IPS DF 19.7 (cell line): ENCODE results near the gene FMN1.

ENCODE experiments used
- DNase-seq: peaks from one replicate; pipeline ENCODE4 v3.0.0-alpha.2; 2013; ENCODE audit warnings: low read depth, low spot score

Gene FMN1

DNA sequence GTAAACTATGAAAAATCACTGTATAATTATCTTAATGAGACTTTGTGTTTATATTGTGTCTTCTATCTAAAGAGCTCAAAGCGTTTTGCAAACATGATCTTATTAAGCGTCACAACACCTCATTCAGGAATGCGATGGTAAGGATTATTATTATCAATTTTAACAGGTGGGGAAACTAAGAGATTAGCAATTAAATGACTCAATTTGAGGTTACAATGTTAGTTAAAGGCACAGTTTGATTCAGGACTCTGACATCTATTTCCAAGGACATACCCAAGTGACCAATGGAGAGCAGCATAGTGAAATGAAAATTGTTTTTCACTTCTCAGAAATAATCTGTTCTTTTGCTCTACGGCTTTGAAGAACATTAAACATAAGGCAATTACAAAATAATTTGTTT, 74.6 kb downstream of the FMN1 start:
- no peak for DNase-seq

DNA sequence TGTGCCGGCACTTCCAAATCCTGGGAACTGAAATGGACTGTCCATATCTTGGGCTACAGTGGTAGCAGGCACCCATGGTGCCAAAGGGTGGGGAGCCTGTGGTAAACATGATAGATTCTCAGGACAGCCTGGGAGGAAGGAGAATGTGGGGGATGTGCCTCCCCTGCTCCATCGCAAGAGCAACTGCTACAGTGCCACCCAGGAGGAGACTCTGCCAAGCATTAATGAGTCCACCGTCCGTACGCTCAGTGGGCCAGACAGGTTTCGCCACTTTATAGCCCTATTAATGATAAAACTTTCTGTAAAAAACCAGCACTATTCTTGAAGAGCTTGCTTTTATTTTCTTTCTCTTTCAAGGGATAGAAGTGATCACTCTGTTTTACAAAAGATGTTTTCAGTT, 75.2 kb downstream of the FMN1 start:
- no peak for DNase-seq

DNA sequence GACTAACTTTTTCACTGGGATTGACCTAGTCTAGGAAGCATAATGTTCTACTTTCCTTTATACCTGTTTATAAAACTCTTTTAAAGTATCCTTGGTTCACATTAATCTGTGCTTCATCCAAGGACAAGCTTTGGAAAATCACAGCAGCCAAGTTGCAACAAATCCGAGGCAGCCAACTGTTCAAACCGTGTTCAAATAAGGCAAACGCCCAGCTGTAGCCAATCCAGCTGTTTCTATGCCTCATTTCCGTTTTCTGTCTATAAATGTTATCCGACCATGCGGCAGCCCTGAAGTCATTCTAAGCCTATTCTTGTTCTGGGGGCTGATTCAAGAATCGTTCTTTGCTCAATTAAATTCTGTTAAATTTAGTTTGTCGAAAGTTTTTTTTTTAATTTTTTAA, 78.3 kb downstream of the FMN1 start:
- no peak for DNase-seq

DNA sequence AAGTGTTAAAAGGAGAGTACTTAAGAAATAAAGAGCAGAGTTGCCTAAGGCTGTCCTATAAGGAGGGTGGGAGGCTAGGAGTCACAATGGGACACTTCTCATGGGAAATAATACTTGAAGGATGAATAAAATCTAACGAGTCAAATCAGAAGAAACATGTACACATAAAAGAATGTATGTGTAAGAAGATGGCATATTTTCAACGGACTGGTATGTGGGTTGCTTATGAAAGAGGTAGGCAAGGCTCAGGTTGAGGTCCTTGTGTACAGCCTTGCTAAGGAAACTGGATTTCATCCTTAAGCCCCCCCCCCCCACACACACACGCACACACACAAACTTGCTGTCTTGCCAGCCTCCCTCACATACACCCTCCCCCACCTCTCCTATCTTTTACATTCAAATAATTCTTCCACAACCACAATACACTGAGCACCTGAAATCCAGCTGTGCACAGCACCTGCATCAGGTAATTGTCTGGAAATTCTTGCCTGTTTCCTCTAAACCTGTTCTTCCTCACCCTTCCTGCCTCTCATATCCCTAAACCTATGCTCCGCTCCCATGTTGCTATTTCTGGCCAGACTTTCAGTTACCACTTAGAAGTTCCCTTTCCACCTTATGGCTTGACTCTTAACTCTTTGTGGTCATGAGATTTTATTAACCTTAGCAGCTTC, 79.2 kb downstream of the FMN1 start:
- no peak for DNase-seq

DNA sequence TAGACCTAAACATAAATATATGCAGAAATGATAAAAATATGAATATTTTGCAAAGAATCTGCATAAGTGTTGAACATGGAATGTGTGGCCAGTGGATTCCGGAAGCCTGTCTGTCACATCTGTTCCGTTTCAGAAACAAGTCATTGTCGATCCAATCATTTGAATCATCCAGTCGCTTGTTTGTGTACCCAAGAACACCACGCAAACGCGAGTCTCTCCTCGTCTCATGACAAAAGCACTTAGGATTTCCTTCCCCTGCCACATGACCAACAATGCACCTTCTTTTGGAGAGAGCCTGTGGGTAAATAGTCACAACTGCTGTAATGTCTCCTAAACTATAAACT, 80.2 kb downstream of the FMN1 start:
- no peak for DNase-seq

DNA sequence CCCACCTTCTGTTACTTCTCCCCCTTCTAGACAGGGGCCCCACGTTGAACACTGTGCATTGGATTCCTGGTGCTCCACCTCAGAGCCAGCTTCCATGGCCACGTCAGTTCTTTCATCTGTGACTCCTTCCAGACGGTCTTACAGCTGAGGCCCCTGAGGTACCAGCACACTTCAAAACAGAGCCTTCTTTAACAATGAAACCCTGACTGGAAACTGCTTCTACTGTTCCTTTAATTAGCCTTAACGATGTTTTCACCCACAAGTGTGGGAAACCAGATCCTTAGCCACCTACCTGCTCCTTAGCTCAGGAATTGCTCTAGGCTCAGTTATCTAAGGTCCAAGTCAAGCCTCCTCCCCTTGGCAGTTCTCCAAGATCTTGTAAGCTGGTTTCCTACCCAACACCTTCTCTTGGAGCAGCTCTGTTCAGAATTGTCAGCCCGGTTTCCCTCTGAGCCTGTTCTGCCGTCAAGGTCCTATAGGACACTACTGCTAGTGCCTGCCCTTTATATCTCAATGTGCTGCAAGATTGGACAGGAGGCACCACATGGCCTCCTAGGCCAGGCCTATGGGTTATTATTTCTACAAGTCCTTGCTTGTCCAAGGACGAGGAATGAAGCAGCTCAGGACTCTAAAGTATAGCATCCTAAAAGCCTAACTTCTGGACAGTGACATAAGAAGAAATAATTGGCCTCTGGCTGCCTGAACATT, 80.7 kb downstream of the FMN1 start:
- DNase-seq, result no peak

DNA sequence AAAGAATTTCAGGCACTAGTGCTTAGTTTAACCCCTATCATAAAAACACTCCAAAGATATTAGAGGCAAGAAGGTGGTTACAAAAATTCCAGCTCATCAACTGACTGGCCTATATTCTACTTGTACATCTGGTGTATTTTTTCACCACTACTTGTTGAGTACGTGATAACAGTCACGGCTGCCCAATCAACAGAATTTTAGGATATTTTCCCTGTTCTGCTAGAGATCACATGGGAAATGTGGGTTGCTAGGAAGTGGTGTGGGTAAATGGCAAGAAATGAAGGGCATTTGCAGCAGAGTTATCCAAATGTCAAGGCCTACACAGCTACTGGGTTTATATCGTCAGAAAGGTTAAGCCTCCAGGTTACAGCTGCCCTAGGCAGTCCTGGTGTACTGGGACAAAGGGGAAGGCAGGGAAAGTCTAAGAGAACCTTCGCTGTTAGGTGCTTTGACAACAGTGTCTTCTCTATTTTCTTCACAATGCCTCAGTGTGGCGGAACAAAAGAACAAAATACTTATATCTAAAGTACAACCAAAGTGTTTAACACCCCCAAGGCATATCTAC, 81.9 kb downstream of the FMN1 start:
- no peak for DNase-seq

DNA sequence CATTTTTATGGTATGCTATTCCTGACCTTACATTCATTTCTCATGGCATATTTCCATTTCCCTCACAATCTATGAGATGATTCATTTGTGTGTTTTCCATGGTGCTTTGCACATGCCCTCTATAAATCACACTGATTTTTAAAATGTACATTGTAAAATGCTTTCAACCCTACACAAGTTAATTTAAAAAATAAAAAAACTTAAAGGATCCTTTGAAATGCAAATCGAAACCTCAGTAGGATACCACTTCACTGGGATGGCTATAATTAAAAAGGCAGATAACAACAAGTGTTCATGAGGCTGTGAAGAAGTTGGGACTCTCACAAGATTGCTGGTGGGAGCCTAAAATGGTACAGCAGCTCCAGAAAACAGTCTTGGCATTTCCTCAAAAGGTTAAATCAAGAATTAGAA, 83.5 kb downstream of the FMN1 start:
- DNase-seq, result no peak

DNA sequence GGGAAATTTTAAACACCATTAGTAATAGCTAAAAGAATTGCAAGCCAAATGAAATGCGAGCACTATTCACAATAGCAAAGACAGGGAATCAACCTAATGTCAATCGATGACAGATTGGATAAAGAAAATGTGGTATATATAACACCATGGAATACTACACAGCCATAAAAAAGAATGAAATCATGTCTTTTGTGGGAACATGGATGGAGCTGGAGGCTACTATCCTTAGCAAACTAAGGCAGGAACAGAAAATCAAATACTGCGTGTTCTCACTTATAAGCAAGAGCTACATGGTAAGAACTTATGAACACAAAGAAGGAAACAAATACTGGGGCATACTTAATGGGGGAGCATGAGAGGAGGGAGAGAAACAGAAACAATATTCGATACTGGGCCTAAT, 85.2 kb downstream of the FMN1 start:
- no peak for DNase-seq

DNA sequence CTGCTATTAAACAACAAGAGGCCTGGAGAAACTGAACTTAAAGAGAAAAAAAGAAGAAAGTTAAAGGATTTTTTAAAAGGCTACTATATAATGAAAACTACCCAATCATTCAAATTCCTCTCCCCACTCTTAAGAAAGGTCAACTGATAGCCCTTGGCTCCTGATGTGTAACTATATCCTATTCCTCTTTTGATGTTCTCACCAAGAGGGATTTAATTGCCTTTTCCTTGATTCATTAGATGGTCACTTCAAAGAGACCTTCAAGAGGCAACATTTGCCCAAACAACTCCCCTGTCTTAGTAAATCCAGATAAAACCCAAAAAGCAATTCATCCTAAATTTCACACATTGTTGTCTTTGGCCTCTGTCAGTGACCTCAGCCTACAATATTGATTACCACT, 86.0 kb downstream of the FMN1 start:
- no peak for DNase-seq

DNA sequence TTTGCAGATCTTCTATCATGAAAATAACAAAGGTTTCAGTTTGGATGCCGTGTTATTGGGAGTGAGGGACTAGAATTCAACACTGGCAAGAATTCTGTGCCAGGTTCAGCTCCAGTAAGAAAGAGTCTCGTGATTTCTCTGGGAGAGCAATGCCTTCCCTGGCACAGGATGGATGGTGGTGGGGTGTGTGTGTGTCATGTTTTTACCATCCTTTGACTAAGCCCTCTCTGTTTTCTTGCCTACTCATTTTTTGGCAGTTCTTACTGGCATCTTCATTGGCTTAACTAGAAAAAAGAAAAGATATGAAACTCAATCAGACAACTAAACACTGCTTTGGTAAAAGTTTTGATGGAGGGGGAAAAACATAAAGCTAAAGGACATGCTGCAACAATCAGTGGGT, 86.6 kb downstream of the FMN1 start:
- DNase-seq, result no peak

DNA sequence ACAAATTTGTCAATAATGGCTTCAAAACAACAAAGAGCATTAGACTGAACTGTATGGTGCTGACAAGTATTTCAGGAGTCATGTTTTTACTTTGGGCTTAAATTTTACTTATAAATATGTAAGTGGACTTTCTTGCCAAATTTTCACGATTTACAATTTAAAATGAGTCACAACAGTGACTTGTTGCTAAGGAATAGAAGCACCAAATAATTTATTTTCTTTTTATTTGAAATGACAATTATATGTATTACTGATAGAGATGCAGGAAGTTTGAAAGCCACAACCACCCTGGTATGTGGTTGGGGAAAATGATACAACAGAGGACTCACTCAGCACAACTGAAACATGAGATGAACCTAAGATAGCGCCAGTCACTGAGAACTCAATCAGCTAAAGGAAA, 90.3 kb downstream of the FMN1 start:
- DNase-seq, result no peak

DNA sequence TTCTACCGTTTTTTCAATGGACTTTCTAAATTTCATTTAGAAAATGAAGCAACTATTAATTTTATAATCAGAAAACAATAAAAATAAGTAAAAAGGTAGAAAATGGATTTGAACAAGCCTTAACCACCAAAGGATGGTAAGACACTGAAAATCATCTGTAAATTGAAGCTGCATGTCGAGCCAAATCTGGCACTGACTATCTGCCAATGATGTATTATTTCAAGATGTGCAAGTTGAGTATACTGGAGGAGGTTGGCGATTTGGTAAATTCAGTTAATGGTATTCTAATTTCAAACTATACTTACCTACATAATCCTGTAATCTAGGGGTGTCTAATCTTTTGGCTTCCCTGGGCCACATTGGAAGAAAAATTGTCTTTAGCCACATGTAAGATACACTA, 93.5 kb downstream of the FMN1 start:
- no peak for DNase-seq

DNA sequence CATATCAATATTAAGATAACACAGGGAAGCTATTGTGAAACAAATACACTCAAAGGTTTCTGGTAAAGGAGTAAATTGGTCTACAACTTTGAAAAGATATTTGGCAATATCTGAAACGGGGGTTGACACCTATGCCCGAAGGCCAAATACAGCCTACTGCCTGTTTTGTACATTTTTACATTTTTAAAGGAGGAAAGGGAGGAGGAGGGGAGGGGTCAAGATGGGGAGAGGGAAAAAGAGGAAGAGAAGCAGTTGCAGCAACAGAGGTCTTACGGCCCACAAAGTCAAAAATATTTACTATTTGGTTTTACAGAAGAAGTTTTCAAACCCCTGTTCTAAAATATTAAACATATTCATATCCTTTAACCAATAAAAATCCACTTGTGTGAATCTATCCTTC, 94.2 kb downstream of the FMN1 start:
- DNase-seq, result no peak

DNA sequence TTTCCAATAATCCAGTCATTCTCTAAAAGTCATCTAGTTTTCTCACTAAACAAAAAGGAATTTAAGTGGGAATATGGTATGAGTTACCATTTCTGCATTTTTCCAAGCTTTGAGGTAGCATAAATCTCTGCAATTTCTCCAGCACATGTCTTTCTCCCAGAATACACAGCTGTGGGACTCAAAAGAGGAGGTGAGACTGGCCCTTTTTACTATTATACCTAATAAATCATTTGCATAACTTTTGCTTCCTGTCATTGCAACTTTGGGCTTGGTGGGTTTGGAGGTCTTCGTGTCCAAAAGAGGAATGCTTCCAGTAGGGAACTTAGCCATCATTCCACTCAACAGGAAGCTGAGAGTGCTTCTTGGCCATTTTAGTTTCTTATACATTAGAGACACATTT, 94.8 kb downstream of the FMN1 start:
- DNase-seq, result no peak

DNA sequence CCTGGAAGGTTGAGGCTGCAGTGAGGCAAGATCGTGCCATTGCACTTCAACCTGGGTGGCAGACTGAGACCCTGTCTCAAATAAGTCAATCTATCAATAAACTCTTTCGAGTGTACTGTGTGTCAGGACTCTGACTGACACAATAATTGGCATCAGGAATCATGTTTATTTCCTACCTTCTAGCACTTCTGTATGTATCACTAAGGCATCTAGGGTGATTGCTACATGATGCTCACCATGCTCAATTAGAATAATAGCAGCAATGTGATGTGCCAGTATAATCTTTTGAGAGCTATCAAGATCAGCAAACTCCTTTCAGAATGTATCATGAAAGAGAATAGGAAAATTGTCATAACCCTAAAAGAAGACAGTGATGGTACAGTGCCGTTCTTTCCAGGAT, 95.3 kb downstream of the FMN1 start:
- DNase-seq, result no peak

DNA sequence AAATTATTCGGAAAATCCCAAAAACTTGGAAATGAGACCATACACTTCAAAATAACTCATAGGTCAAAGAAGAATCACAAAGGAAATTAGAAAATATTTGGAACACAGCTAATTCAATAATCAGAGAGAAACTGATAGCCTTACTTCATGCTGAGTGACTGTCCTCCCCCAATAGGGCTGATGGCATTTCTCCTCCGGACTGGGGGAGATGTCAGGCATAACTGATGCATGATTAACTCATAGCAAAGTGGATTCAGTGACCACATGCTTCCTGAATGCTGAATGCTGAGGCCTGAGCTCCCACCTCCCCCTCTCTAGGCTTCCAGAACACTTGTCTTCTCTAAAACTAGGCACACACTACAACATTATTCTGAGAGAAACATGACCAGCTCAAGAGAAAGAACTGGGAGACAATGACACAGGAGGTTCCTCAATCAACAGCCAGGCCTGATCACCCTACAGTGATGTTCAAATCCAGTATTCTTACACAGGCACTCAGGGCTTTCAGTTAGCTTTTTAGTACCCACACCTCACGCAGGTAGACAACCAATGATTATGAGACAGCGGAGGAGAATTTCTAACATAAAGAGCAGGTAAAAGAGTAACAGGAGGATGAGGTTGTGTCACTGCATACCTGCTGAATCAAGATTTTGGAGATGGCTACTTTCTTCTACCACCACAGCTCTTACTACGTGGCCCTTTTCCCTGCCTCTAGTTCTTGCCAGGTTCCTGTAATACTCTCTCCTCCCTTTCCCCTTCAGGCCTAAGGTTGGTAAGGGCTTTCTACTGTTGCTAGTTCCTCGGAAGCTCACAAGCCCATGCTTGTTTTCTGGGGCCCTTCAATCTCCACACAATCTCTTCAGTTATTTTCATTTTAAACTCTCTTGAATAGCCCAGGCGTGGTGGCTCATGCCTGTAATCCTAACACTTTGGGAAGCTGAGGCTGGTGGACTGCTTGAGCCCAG, 96.1 kb downstream of the FMN1 start:
- DNase-seq, result no peak

DNA sequence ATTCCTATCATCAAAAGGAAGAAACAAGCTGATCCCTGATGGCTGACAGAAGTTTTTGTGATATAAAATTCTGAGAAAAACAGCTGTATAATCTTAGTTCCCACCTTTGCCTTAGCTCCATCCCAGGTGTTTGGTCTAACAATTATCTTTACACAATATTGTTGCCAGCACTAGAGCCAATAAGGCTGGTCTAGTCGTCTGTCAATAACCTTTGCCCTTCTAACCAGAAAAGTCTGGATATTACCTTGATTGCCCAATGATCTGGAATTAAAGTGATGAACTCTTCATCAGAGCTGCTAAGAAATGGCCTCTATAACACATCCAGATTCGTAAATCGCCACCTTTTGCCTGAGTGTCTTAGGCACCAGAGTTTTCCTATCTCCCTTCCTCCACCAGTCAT, 98.4 kb downstream of the FMN1 start:
- DNase-seq, result no peak

DNA sequence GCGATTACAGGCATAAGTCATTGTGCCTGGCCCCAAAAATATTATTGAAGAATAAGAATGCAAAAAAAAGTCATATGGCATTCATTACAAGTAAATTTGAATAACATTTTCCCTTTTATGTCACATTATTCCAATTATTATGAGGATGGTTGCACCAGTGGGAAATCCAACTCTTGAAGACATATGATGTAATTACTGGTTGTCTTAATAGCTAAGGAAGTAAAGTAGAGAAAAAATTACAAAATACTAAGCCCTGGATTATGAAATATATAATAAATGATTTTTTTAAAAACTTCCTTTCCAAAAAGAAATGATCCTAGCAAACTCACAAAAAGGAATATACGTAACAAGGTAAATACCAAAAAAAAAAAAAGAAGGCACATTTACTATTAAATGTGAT, 98.9 kb downstream of the FMN1 start:
- DNase-seq, result no peak

DNA sequence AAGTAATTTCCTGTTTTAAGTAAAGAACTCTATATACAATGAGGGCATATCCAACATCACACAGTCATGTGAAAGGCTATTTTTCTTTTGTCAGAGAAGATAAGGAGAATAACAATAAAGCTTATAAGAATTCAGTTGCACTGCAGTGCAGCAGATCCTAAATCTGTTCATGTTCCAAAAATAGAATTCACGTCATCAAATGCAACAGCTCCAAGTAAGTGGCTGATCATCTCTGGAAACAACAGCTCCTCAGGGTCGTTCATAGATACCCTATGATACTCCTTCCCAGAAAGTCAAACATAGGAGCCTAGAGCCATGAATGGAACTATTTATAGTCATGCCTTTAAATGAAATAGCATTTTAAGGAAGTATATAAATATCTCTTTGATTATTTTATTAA, 100.2 kb downstream of the FMN1 start:
- DNase-seq, result no peak

DNA sequence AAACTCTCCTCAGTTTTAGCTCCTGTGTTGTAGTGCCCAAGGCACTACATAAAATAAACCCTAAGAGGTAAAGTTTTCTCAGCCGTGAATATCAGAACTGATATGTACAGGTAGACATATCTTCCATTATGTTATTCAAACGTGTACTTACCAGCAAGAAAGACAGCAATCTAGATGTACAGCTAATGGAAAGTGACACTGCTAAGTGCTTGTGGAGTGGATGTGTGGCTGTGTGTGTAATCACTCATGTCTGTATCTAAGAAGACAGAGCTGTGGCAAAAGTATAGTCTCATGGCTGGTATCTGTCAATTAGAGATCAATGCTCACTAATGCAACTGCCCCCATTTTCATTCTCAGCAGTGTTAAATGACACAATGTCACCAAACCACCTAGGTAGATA, 101.3 kb downstream of the FMN1 start:
- DNase-seq, result no peak

DNA sequence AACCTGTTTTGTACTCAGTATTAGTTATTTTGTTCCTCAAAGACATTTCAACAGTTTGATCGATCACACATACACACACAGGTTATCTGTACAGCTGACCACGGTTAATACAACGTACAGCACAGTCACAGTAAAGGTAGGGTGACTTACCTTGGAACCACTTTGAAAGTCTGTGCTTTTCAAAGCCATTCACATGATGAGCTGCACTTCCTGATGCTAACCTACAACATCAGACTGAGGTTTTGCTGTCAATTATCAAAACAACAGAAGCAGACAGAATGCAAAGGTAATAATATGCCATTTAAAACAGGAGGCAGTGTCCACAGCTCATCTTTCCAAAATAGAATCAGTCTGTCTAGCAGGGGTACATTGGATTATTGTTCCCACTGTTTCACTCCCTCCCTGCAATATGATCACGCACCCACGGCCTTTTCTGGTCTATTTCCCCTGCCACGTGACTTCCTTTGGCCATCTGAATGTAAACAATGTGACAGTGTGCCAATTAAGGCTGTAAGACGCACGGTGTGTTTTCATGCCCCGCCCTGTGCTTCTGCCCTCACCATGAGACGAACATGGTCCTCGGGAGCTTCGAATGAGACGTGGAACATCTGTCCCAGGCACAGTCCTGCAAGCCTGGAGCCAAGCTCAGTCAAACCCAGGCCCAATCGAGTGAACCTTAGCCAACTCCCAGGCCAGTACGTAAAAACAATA, 102.4 kb downstream of the FMN1 start:
- no peak for DNase-seq
